Measurements from ENCODE around the gene ROCK2.
"Not testable (repeated sequence)": the region's sequence is repeated elsewhere in the genome, so short reads cannot be mapped to it uniquely, and the experiment has no call there.

ROCK2 gene

GRCh38 chr2:11339508-11340083, 4.8 kb downstream of the ROCK2 start:
- DNase-seq = no peak

GRCh38 chr2:11338580-11338979, 5.9 kb downstream of the ROCK2 start:
- no peak for DNase-seq

- DNase-seq = no peak
Observed at GRCh38 chr2:11337909-11338308, 6.5 kb downstream of the ROCK2 start.

- no peak for DNase-seq
Observed at GRCh38 chr2:11336189-11336588, 8.2 kb downstream of the ROCK2 start.

- DNase-seq = no peak
Observed at GRCh38 chr2:11333427-11334183, 10.8 kb downstream of the ROCK2 start.

- no peak for DNase-seq
Observed at GRCh38 chr2:11332596-11332995, 11.8 kb downstream of the ROCK2 start.

- no peak for DNase-seq
Observed at GRCh38 chr2:11330457-11331142, 13.8 kb downstream of the ROCK2 start.

GRCh38 chr2:11329776-11330175, 14.7 kb downstream of the ROCK2 start:
- DNase-seq = no peak

- DNase-seq = not testable (repeated sequence)
Observed at GRCh38 chr2:11328522-11328921, 15.9 kb downstream of the ROCK2 start.

GRCh38 chr2:11327871-11328270, 16.6 kb downstream of the ROCK2 start:
- DNase-seq = no peak

GRCh38 chr2:11326677-11327211, 17.7 kb downstream of the ROCK2 start:
- no peak for DNase-seq

GRCh38 chr2:11325961-11326676, 18.3 kb downstream of the ROCK2 start:
- no peak for DNase-seq

- no peak for DNase-seq
Observed at GRCh38 chr2:11321847-11322246, 22.6 kb downstream of the ROCK2 start.

- no peak for DNase-seq
Observed at GRCh38 chr2:11320698-11321492, 23.5 kb downstream of the ROCK2 start.

- DNase-seq = no peak
Observed at GRCh38 chr2:11319939-11320338, 24.5 kb downstream of the ROCK2 start.

GRCh38 chr2:11315074-11315705, 29.2 kb downstream of the ROCK2 start:
- DNase-seq = no peak

GRCh38 chr2:11314487-11314886, 29.9 kb downstream of the ROCK2 start:
- no peak for DNase-seq

GRCh38 chr2:11312770-11313471, 31.5 kb downstream of the ROCK2 start:
- no peak for DNase-seq

GRCh38 chr2:11311543-11311942, 32.9 kb downstream of the ROCK2 start:
- DNase-seq = no peak

GRCh38 chr2:11310212-11310611, 34.2 kb downstream of the ROCK2 start:
- no peak for DNase-seq

GRCh38 chr2:11309706-11310105, 34.7 kb downstream of the ROCK2 start:
- no peak for DNase-seq
